Measurements from ENCODE around the gene NKAIN4. TPM values are rescaled to one million over a fixed set of nuclear protein-coding genes. Genes with fewer than 3 reads are reported as not detected.
A peak's percentile ranks its signal among the peaks of the same experiment; 100 is the strongest.

NKAIN4 gene
- total and polyA plus RNA-seq, 7 experiments from 2014 or later, result not detected

- DNase-seq, result no peak
- Mint-ChIP-seq H3K36me3 (peaks cover 0 to 5% (median 0%) of the 10 kb centered on the region in 5 donors), H3K9me3 (no peaks in the 10 kb centered on the region), H3K4me3 (no peak overlapping the region), H3K27me3 (peaks cover 0 to 9% (median 3%) of the 10 kb centered on the region in 5 donors), H3K27ac (no peak overlapping the region), H3K4me1 (peaks cover 5 to 15% (median 9%) of the 10 kb centered on the region in 7 donors)
- POLR2A ChIA-PET, result no interaction called here
- Histone ChIP-seq H3K9me3 (ENCODE audit: control insufficient read depth in 2 of 3, low read length in 3 of 3) (no peaks in the 10 kb centered on the region), H3K4me1 (ENCODE audit: control insufficient read depth in 2 of 2, insufficient read depth in 2 of 2, low read length in 2 of 2) (peaks cover 0 to 7% of the 10 kb centered on the region in 2 donors), H3K4me3 (ENCODE audit: low read length) (no peak overlapping the region), H3K36me3 (ENCODE audit: control insufficient read depth in 2 of 3, insufficient read depth in 3 of 3, low read length in 3 of 3) (peaks cover 0 to 7% (median 0%) of the 10 kb centered on the region in 3 experiments), H3K27me3 (ENCODE audit: control insufficient read depth in 2 of 2, insufficient read depth in 2 of 2, low read length in 2 of 2) (no peaks in the 10 kb centered on the region), H3K27ac (ENCODE audit: low read depth, low read length) (no peak overlapping the region)
- CTCF ChIA-PET, result no interaction called here
- intact Hi-C loops (cut with micrococcal nuclease), result no loop called here
- no peak for ATAC-seq
These were observed 39.2 kb upstream of the NKAIN4 start for GRCh38 chr20:63293456-63293855.

- H3K27ac ChIP-seq (ENCODE audit: low read depth, low read length), result no peak within 1 kb of the TSS
- H3K9me3 Mint-ChIP-seq, result no peaks in the 10 kb centered on the region
- no peaks in the 10 kb centered on the region for H3K9me3 ChIP-seq (ENCODE audit: control insufficient read depth in 2 of 3, low read length in 3 of 3)
- POLR2A ChIA-PET, result no interaction called here
- peaks cover 0 to 8% (median 0%) of the 10 kb centered on the region in 5 donors for H3K36me3 Mint-ChIP-seq
- peaks cover 0 to 9% (median 0%) of the 10 kb centered on the region in 5 donors for H3K27me3 Mint-ChIP-seq
- CTCF ChIA-PET, result no interaction called here
- intact Hi-C loops (cut with micrococcal nuclease), result no loop called here
- H3K4me1 ChIP-seq (ENCODE audit: control insufficient read depth in 2 of 2, insufficient read depth in 2 of 2, low read length in 2 of 2), result peaks cover 0 to 7% of the 10 kb centered on the region in 2 donors
- H3K27me3 ChIP-seq (ENCODE audit: control insufficient read depth in 2 of 2, insufficient read depth in 2 of 2, low read length in 2 of 2), result no peaks in the 10 kb centered on the region
- peaks cover 0 to 12% (median 0%) of the 10 kb centered on the region in 3 experiments for H3K36me3 ChIP-seq (ENCODE audit: control insufficient read depth in 2 of 3, insufficient read depth in 3 of 3, low read length in 3 of 3)
- DNase-seq (no peak), ATAC-seq (no peak)
- peaks cover 5 to 15% (median 9%) of the 10 kb centered on the region in 7 donors for H3K4me1 Mint-ChIP-seq
- H3K27ac Mint-ChIP-seq, result no peak within 1 kb of the TSS
- H3K4me3 ChIP-seq (ENCODE audit: low read length), result no peak within 1 kb of the TSS
- no peak within 1 kb of the TSS for H3K4me3 Mint-ChIP-seq
These were observed 38.6 kb upstream of the NKAIN4 start, which contains the start of gene COL20A1 for GRCh38 chr20:63292904-63293303. Gene COL20A1, plus strand, starts transcription at chr20:63293186. Its CDS starts 1,922 bp downstream, at chr20:63295108.

GRCh38 chr20:63292292-63292701 is 38.0 kb upstream of the NKAIN4 start:
- Histone ChIP-seq H3K27me3 (ENCODE audit: control insufficient read depth in 2 of 2, insufficient read depth in 2 of 2, low read length in 2 of 2) (no peaks in the 10 kb centered on the region), H3K36me3 (ENCODE audit: control insufficient read depth in 2 of 3, insufficient read depth in 3 of 3, low read length in 3 of 3) (peaks cover 0 to 18% (median 0%) of the 10 kb centered on the region in 3 experiments), H3K9me3 (ENCODE audit: control insufficient read depth in 2 of 3, low read length in 3 of 3) (no peaks in the 10 kb centered on the region), H3K4me3 (ENCODE audit: low read length) (no peak overlapping the region), H3K4me1 (ENCODE audit: control insufficient read depth in 2 of 2, insufficient read depth in 2 of 2, low read length in 2 of 2) (peaks cover 0 to 7% of the 10 kb centered on the region in 2 donors), H3K27ac (ENCODE audit: low read depth, low read length) (no peak overlapping the region)
- no peak overlapping the region for H3K4me3 Mint-ChIP-seq
- DNase-seq (no peak), ATAC-seq (no peak)
- peaks cover 0 to 9% (median 0%) of the 10 kb centered on the region in 5 donors for H3K27me3 Mint-ChIP-seq
- no peak overlapping the region for H3K27ac Mint-ChIP-seq
- no peaks in the 10 kb centered on the region for H3K9me3 Mint-ChIP-seq
- H3K4me1 Mint-ChIP-seq, result peaks cover 5 to 15% (median 9%) of the 10 kb centered on the region in 7 donors
- POLR2A ChIA-PET, result no interaction called here
- CTCF ChIA-PET, result no interaction called here
- H3K36me3 Mint-ChIP-seq, result peaks cover 0 to 8% (median 0%) of the 10 kb centered on the region in 5 donors
- intact Hi-C loops (cut with micrococcal nuclease), result no loop called here

- Mint-ChIP-seq H3K9me3 (no peaks in the 10 kb centered on the region), H3K4me1 (peaks cover 5 to 15% (median 9%) of the 10 kb centered on the region in 7 donors), H3K36me3 (peaks cover 0 to 8% (median 0%) of the 10 kb centered on the region in 5 donors), H3K27me3 (peaks cover 0 to 8% (median 0%) of the 10 kb centered on the region in 5 donors), H3K27ac (no peak overlapping the region), H3K4me3 (no peak overlapping the region)
- Histone ChIP-seq H3K4me3 (ENCODE audit: low read length) (no peak overlapping the region), H3K36me3 (ENCODE audit: control insufficient read depth in 2 of 3, insufficient read depth in 3 of 3, low read length in 3 of 3) (peaks cover 0 to 23% (median 0%) of the 10 kb centered on the region in 3 experiments), H3K27ac (ENCODE audit: low read depth, low read length) (no peak overlapping the region), H3K27me3 (ENCODE audit: control insufficient read depth in 2 of 2, insufficient read depth in 2 of 2, low read length in 2 of 2) (no peaks in the 10 kb centered on the region), H3K9me3 (ENCODE audit: control insufficient read depth in 2 of 3, low read length in 3 of 3) (no peaks in the 10 kb centered on the region), H3K4me1 (ENCODE audit: control insufficient read depth in 2 of 2, insufficient read depth in 2 of 2, low read length in 2 of 2) (peaks cover 0 to 7% of the 10 kb centered on the region in 2 donors)
- intact Hi-C loops (cut with micrococcal nuclease), result loop anchor here in 1 of 2 donors (1.0 to 2.0 kb wide), 2 partner anchors 19 to 69 kb away; partner anchors contain the start of gene ARFGAP1
- no peak for DNase-seq
- POLR2A ChIA-PET, result no interaction called here
- ATAC-seq, result no peak
- CTCF ChIA-PET, result interaction anchor here (0.9 kb wide), 1 partner anchor 71 kb away, joined by 4 read pairs; no protein-coding TSS in a partner anchor
These were observed 37.5 kb upstream of the NKAIN4 start for GRCh38 chr20:63291811-63292210.

GRCh38 chr20:63290677-63291472 is 36.6 kb upstream of the NKAIN4 start:
- Mint-ChIP-seq H3K4me3 (no peak overlapping the region), H3K36me3 (peaks cover 0 to 8% (median 0%) of the 10 kb centered on the region in 5 donors), H3K9me3 (no peaks in the 10 kb centered on the region), H3K4me1 (peaks cover 6 to 13% (median 8%) of the 10 kb centered on the region in 7 donors), H3K27ac (no peak overlapping the region), H3K27me3 (peaks cover 0 to 7% (median 0%) of the 10 kb centered on the region in 5 donors)
- Histone ChIP-seq H3K36me3 (ENCODE audit: control insufficient read depth in 2 of 3, insufficient read depth in 3 of 3, low read length in 3 of 3) (peaks cover 0 to 30% (median 0%) of the 10 kb centered on the region in 3 experiments), H3K27me3 (ENCODE audit: control insufficient read depth in 2 of 2, insufficient read depth in 2 of 2, low read length in 2 of 2) (no peaks in the 10 kb centered on the region), H3K4me1 (ENCODE audit: control insufficient read depth in 2 of 2, insufficient read depth in 2 of 2, low read length in 2 of 2) (peaks cover 0 to 4% of the 10 kb centered on the region in 2 donors), H3K9me3 (ENCODE audit: control insufficient read depth in 2 of 3, low read length in 3 of 3) (no peaks in the 10 kb centered on the region), H3K4me3 (ENCODE audit: low read length) (no peak overlapping the region), H3K27ac (ENCODE audit: low read depth, low read length) (no peak overlapping the region)
- CTCF ChIA-PET, result interaction anchor here (0.9 kb wide), 1 partner anchor 70 kb away, joined by 4 read pairs; no protein-coding TSS in a partner anchor
- peak in 8 of 9 donors; percentile 30 to 76 (median 57) for DNase-seq
- POLR2A ChIA-PET, result no interaction called here
- intact Hi-C loops (cut with micrococcal nuclease), result loop anchor here in 1 of 2 donors (1.0 to 2.0 kb wide), 2 partner anchors 18 to 68 kb away; partner anchors contain the start of gene ARFGAP1
- ATAC-seq, result peak; percentile 73

- CTCF ChIA-PET, result no interaction called here
These were observed 35.9 kb upstream of the NKAIN4 start for GRCh38 chr20:63290136-63290676.

More at GRCh38 chr20:63290136-63290676, 35.9 kb upstream of the NKAIN4 start:
- DNase-seq (no peak), ATAC-seq (no peak)
- intact Hi-C loops (cut with micrococcal nuclease), result loop anchor here in 1 of 2 donors (2.0 kb wide), 1 partner anchor 17 kb away; the partner anchor contains the start of gene ARFGAP1
- H3K36me3 ChIP-seq (ENCODE audit: control insufficient read depth in 2 of 3, insufficient read depth in 3 of 3, low read length in 3 of 3), result peaks cover 0 to 37% (median 0%) of the 10 kb centered on the region in 3 experiments
- POLR2A ChIA-PET, result no interaction called here
- peaks cover 0 to 8% (median 0%) of the 10 kb centered on the region in 5 donors for H3K36me3 Mint-ChIP-seq
- peaks cover 0 to 3% (median 0%) of the 10 kb centered on the region in 5 donors for H3K27me3 Mint-ChIP-seq
- no peaks in the 10 kb centered on the region for H3K4me1 ChIP-seq (ENCODE audit: control insufficient read depth in 2 of 2, insufficient read depth in 2 of 2, low read length in 2 of 2)
- no peak overlapping the region for H3K4me3 Mint-ChIP-seq
- no peaks in the 10 kb centered on the region for H3K27me3 ChIP-seq (ENCODE audit: control insufficient read depth in 2 of 2, insufficient read depth in 2 of 2, low read length in 2 of 2)
- H3K9me3 ChIP-seq (ENCODE audit: control insufficient read depth in 2 of 3, low read length in 3 of 3), result no peaks in the 10 kb centered on the region
- no peak overlapping the region for H3K27ac Mint-ChIP-seq
- H3K4me3 ChIP-seq (ENCODE audit: low read length), result no peak overlapping the region
- no peaks in the 10 kb centered on the region for H3K9me3 Mint-ChIP-seq
- H3K4me1 Mint-ChIP-seq, result peaks cover under 1 to 6% (median 2%) of the 10 kb centered on the region in 7 donors
- no peak overlapping the region for H3K27ac ChIP-seq (ENCODE audit: low read depth, low read length)
